IMR-90 (cell line): ENCODE data around the gene SOX6. TPM values are rescaled to one million over a fixed set of nuclear protein-coding genes. Genes with fewer than 3 reads are reported as not detected.

ENCODE experiments used
- ATAC-seq: fragments of 200-7000 bp; cut with Tn5 transposase; 2 replicates; pipeline ENCODE4 v1.9.1; 2020; ENCODE audit warnings: low read depth, mild to moderate bottlenecking, moderate library complexity
- BruUV-seq: library from RNA; stranded (reverse); fragments of 400-500 nt; replicated peaks from 2 replicates; lab custom pipeline; 2021; lab: Mats Ljungman, UMichigan
- CTCF ChIA-PET: fragments of 300-600 bp; formaldehyde crosslinking; extraction: SDS; loops from one replicate; lab custom pipeline; 2021; ENCODE audit warnings: antibody characterized with exemption; lab: Yijun Ruan, JAX
- POLR2A ChIA-PET: fragments of 300-600 bp; sonication (Branson Sonifier 250); formaldehyde crosslinking; loops from one replicate; lab custom pipeline; 2022; ENCODE audit warnings: antibody characterized with exemption; ENCODE audit not compliant: unreplicated experiment; lab: Charles Lee
- DNase-seq: peaks from one replicate; pipeline ENCODE4 v3.0.0; 2013
- H2AFZ ChIP-seq: replicated peaks from 2 replicates; pipeline ENCODE3; 2013; ENCODE audit warnings: low read length, mild to moderate bottlenecking; ENCODE audit not compliant: poor library complexity
- H2AK5ac ChIP-seq: 2 replicates; pipeline ENCODE4 v1.6.1; 2013; ENCODE audit warnings: low read depth, low read length, inconsistent platforms
- H2AK9ac ChIP-seq: replicated peaks from 2 replicates; pipeline ENCODE3; 2013; ENCODE audit warnings: mild to moderate bottlenecking, low read depth, low read length, moderate library complexity; ENCODE audit not compliant: poor library complexity
- H2BK120ac ChIP-seq: 2 replicates; pipeline ENCODE4 v1.6.1; 2013; ENCODE audit warnings: low read depth, low read length, inconsistent platforms
- H2BK15ac ChIP-seq: 3 replicates; pipeline ENCODE4 v1.6.1; 2013; ENCODE audit warnings: low read depth, low read length, inconsistent platforms
- H2BK20ac ChIP-seq: 2 replicates; pipeline ENCODE4 v1.6.1; 2013; ENCODE audit warnings: low read depth, mild to moderate bottlenecking, inconsistent platforms, low read length, moderate library complexity
- H2BK5ac ChIP-seq: 2 replicates; pipeline ENCODE4 v1.6.1; 2013; ENCODE audit warnings: mild to moderate bottlenecking, low read depth, low read length, inconsistent platforms; ENCODE audit not compliant: poor library complexity, severe bottlenecking
- H3K14ac ChIP-seq: replicated peaks from 2 replicates; pipeline ENCODE4 v1.6.1; 2013; ENCODE audit warnings: low read depth, low read length, inconsistent platforms
- H3K18ac ChIP-seq: 2 replicates; pipeline ENCODE4 v1.6.1; 2013; ENCODE audit warnings: low read depth, low read length, control low read depth
- H3K23ac ChIP-seq: 2 replicates; pipeline ENCODE4 v1.6.1; 2013; ENCODE audit warnings: low read depth, low read length, inconsistent platforms
- H3K27ac ChIP-seq: 2 replicates; pipeline ENCODE4 v1.5.1; 2013; ENCODE audit warnings: mild to moderate bottlenecking, control low read depth, low read length; ENCODE audit not compliant: insufficient read depth
- H3K27me3 ChIP-seq: 2 replicates; pipeline ENCODE4 v1.6.1; 2013; ENCODE audit warnings: low read length; ENCODE audit not compliant: control insufficient read depth, insufficient read depth
- H3K36me3 ChIP-seq: 2 replicates; pipeline ENCODE4 v1.6.1; 2013; ENCODE audit warnings: low read length, mixed read lengths; ENCODE audit not compliant: control insufficient read depth, insufficient read depth
- H3K4ac ChIP-seq: 2 replicates; pipeline ENCODE4 v1.6.1; 2013; ENCODE audit warnings: low read depth, low read length, inconsistent platforms
- H3K4me1 ChIP-seq: 2 replicates; pipeline ENCODE4 v1.6.1; 2013; ENCODE audit warnings: low read length, mixed read lengths; ENCODE audit not compliant: control insufficient read depth, insufficient read depth
- H3K4me2 ChIP-seq: 2 replicates; pipeline ENCODE4 v1.6.1; 2013; ENCODE audit warnings: low read depth, mild to moderate bottlenecking, control low read depth, low read length, moderate library complexity
- H3K4me3 ChIP-seq: 2 replicates; pipeline ENCODE4 v1.5.1; 2013; ENCODE audit warnings: low read depth, mild to moderate bottlenecking, control low read depth, low read length, moderate library complexity; ENCODE audit not compliant: insufficient read depth
- H3K56ac ChIP-seq: 2 replicates; pipeline ENCODE4 v1.6.1; 2013; ENCODE audit warnings: low read length, inconsistent platforms; ENCODE audit not compliant: insufficient read depth; ENCODE audit errors: extremely low read depth
- H3K79me1 ChIP-seq, 2 experiments: 2 replicates each; pipeline ENCODE4 v1.6.1; 2013; ENCODE audit warnings: low read length in 2 of 2, inconsistent platforms in 1 of 2, low read depth in 1 of 2
- H3K9ac ChIP-seq: 2 replicates; pipeline ENCODE4 v1.6.1; 2013; ENCODE audit warnings: low read depth, low read length, control low read depth
- H3K9me1 ChIP-seq: 2 replicates; pipeline ENCODE4 v1.6.1; 2013; ENCODE audit warnings: low read length, inconsistent platforms; ENCODE audit not compliant: insufficient read depth
- H3K9me3 ChIP-seq: 2 replicates; pipeline ENCODE4 v1.6.1; 2013; ENCODE audit warnings: low read length; ENCODE audit not compliant: control insufficient read depth, insufficient read depth
- H4K20me1 ChIP-seq: 2 replicates; pipeline ENCODE4 v1.6.1; 2013; ENCODE audit warnings: low read length, inconsistent platforms; ENCODE audit not compliant: insufficient read depth
- H4K5ac ChIP-seq: 2 replicates; pipeline ENCODE4 v1.6.1; 2013; ENCODE audit warnings: mild to moderate bottlenecking, low read depth, low read length, control low read depth
- H4K8ac ChIP-seq, 2 experiments: 2 replicates each; pipeline ENCODE4 v1.6.1; 2013; ENCODE audit warnings: low read depth in 2 of 2, low read length in 2 of 2, control low read depth in 1 of 2, inconsistent platforms in 1 of 2
- H4K91ac ChIP-seq: 2 replicates; pipeline ENCODE4 v1.6.1; 2013; ENCODE audit warnings: low read depth, low read length, inconsistent platforms; ENCODE audit not compliant: insufficient read depth
- CEBPB ChIP-seq: IDR thresholded peaks from 2 replicates; pipeline ENCODE4 v1.6.1; 2012; ENCODE audit warnings: low read depth, low read length, improper control_type of control experiment
- RAD21 ChIP-seq: IDR thresholded peaks from 2 replicates; pipeline ENCODE4 v1.6.1; 2012; ENCODE audit warnings: low read length, improper control_type of control experiment
- RFX5 ChIP-seq: IDR thresholded peaks from 2 replicates; pipeline ENCODE4 v1.8.0; 2012; ENCODE audit warnings: low read depth, mild to moderate bottlenecking, low read length, moderate library complexity
- USF2 ChIP-seq: fragments of 150-350 bp; IDR thresholded peaks from 2 replicates; pipeline ENCODE4 v1.6.1; 2017; ENCODE audit warnings: mild to moderate bottlenecking, antibody characterized with exemption, low read length, low read depth
- WGBS, 2 experiments: methylation state at CpG; one replicate each; pipeline versions ENCODE4 v1.1.5 to v1.1.7; 2013; ENCODE audit warnings: missing lambda C conversion rate in 2 of 2; ENCODE audit not compliant: insufficient read length in 1 of 2; ENCODE audit errors: extremely low coverage in 2 of 2; 5-methylcytosine and 5-hydroxymethylcytosine counted together
- dilution Hi-C: fragments of 300-500 bp; cut with HindIII; formaldehyde crosslinking; loops from one replicate; pipeline ENCODE4 v1.14.3; 2018; ENCODE audit warnings: low sequenced_read_pairs; ENCODE audit not compliant: unreplicated experiment
- in situ Hi-C: fragments of 300-500 bp; cut with MboI; formaldehyde crosslinking; loops from 3 replicates; pipeline ENCODE4 v1.14.3; 2019; ENCODE audit warnings: low sequenced_read_pairs, inconsistent platforms, mixed read lengths
- intact Hi-C: fragments of 100-400 bp; cut with micrococcal nuclease; formaldehyde crosslinking; loops from 2 replicates; pipeline ENCODE4 v1.10.0; 2022
- polyA plus RNA-seq, 3 experiments: library from polyadenylated mRNA; depleted of rRNA; stranded (reverse); fragments of >200 nt; gene quantifications; 2 replicates each; pipeline ENCODE4 v1.2.3, GENCODE V29; 2012; ENCODE audit warnings: low replicate concordance in 1 of 3
- total RNA-seq: library from RNA; depleted of rRNA; stranded (reverse); fragments of >200 nt; gene quantifications from 2 replicates; pipeline ENCODE4 v1.2.3, GENCODE V29; 2012

Gene SOX6
- total and polyA plus RNA-seq, 2 of the 4 experiments (the other 2 are of a cell fraction), result 1.7 to 7.7 TPM

GRCh38 chr11:16184588-16184987, 171.8 kb downstream of the SOX6 start (continued):
- no peak for TF ChIP-seq USF2

- Histone ChIP-seq H3K56ac (no peak overlapping the region), H3K4me3 (no peak overlapping the region), H2BK20ac (no peak overlapping the region), H3K18ac (no peak overlapping the region), H3K4ac (no peak overlapping the region), H3K27me3 (no peaks in the 10 kb centered on the region), H3K36me3 (peaks cover 2% of the 10 kb centered on the region; the same call in 1 of the 2 replicates), H2BK120ac (no peak overlapping the region), H3K14ac (no peak overlapping the region), H2BK15ac (no peak overlapping the region), H4K8ac (no peak overlapping the region), H2AFZ (no peak overlapping the region), H4K91ac (no peak overlapping the region), H3K4me1 (peaks cover 3% of the 10 kb centered on the region; the same call in 1 of the 2 replicates), H3K9me1 (no peaks in the 10 kb centered on the region), H3K4me2 (no peak overlapping the region), H2AK5ac (no peak overlapping the region), H3K9me3 (no peaks in the 10 kb centered on the region), H3K79me1 (no peaks in the 10 kb centered on the region; a peak in 1 of 4 replicates), H2AK9ac (no peak overlapping the region), H4K5ac (no peak overlapping the region), H3K27ac (no peak overlapping the region), H4K20me1 (no peaks in the 10 kb centered on the region), H3K23ac (no peak overlapping the region), H3K9ac (no peak overlapping the region), H2BK5ac (no peak overlapping the region)
- ChIA-PET POLR2A (no interaction called here), CTCF (no interaction called here)
- ATAC-seq (no peak), DNase-seq (no peak)
- dilution Hi-C loops (no loop called here), intact Hi-C loops (no loop called here), in situ Hi-C loops (no loop called here)
- BruUV-seq, result no TSS peak
- WGBS, 2 experiments, result no CpG with 5 or more reads among the region's 2 CpGs
- no peak for TF ChIP-seq RFX5
- no peak for TF ChIP-seq CEBPB
- TF ChIP-seq RAD21, result no peak
These were observed 173.8 kb downstream of the SOX6 start for GRCh38 chr11:16182553-16182952.
